K562 (cell line): ENCODE measurements around the gene LIN7A.

Source experiments
- BCL6 ChIP-seq: fragments of 250-450 bp; sonication (Bioruptor Pico); IDR thresholded peaks from 2 replicates; pipeline ENCODE4 v1.4.0; 2020
- LCOR ChIP-seq: sonication (generic); formaldehyde crosslinking; IDR thresholded peaks from 2 replicates; pipeline ENCODE4 v1.8.0; 2022; ENCODE audit warnings: mild to moderate bottlenecking, missing genetic modification reagents
- NR3C1 ChIP-seq: sonication (generic); formaldehyde crosslinking; IDR thresholded peaks from 2 replicates; pipeline ENCODE4 v1.8.1; 2022; ENCODE audit warnings: missing genetic modification reagents
- POLR2AphosphoS5 ChIP-seq: IDR thresholded peaks from 2 replicates; pipeline ENCODE4 v1.6.1; 2011; ENCODE audit warnings: mild to moderate bottlenecking, low read depth, low read length, moderate library complexity; ENCODE audit not compliant: control insufficient read depth, insufficient read depth
- ZNF239 ChIP-seq: fragments of 250-450 bp; sonication (Bioruptor Pico); IDR thresholded peaks from 2 replicates; pipeline ENCODE4 v1.4.0; 2020; ENCODE audit warnings: mild to moderate bottlenecking
- ZNF282 ChIP-seq: sonication (generic); formaldehyde crosslinking; IDR thresholded peaks from 2 replicates; pipeline ENCODE4 v1.8.1; 2023; ENCODE audit warnings: missing genetic modification reagents
- TF ChIP-seq, protein P1 (sequence below), 3 experiments: IDR thresholded peaks in 2 of 3; conservative IDR thresholded peaks in 1 of 3; 2 replicates each; pipeline ENCODE4 v1.5.1; 2011 to 2012; ENCODE audit warnings: low read length in 3 of 3, mild to moderate bottlenecking in 3 of 3, control low read depth in 2 of 3, improper control_type of control experiment in 1 of 3, inconsistent platforms in 1 of 3, low read depth in 1 of 3, mixed read lengths in 1 of 3, moderate library complexity in 1 of 3; ENCODE audit not compliant: insufficient read depth in 2 of 3
- TF ChIP-seq, protein P2 (sequence below): sonication (generic); formaldehyde crosslinking; IDR thresholded peaks from 2 replicates; pipeline ENCODE4 v1.8.1; 2023; ENCODE audit warnings: mild to moderate bottlenecking, missing genetic modification reagents
- TF ChIP-seq, protein P3 (sequence below): fragments of 250-450 bp; sonication (Bioruptor Pico); IDR thresholded peaks from 2 replicates; pipeline ENCODE4 v1.5.0; 2020; ENCODE audit warnings: mild to moderate bottlenecking, borderline replicate concordance

DNA sequence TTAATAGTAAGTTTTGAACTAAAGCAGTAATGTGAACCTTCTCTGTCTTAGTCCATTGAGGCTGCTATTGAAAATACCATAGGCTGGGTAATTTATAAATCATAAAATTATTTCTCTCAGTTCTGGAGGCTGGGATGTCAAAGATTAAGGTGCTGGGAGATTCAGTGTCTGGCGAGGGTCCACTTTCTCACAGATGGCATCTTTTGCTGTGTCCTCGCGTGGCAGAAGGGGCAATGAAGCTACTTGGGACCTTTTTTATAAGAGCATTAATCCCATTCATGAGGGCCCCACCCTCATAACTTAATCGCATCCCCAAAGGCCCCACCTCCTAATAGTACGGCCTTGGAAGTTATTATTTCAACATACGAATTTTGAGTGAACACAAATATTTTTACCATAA is 28.4 kb downstream of the LIN7A start:
- no peak for TF ChIP-seq BCL6 (CRISPR knock-in tag)
- TF ChIP-seq, protein P1, sequence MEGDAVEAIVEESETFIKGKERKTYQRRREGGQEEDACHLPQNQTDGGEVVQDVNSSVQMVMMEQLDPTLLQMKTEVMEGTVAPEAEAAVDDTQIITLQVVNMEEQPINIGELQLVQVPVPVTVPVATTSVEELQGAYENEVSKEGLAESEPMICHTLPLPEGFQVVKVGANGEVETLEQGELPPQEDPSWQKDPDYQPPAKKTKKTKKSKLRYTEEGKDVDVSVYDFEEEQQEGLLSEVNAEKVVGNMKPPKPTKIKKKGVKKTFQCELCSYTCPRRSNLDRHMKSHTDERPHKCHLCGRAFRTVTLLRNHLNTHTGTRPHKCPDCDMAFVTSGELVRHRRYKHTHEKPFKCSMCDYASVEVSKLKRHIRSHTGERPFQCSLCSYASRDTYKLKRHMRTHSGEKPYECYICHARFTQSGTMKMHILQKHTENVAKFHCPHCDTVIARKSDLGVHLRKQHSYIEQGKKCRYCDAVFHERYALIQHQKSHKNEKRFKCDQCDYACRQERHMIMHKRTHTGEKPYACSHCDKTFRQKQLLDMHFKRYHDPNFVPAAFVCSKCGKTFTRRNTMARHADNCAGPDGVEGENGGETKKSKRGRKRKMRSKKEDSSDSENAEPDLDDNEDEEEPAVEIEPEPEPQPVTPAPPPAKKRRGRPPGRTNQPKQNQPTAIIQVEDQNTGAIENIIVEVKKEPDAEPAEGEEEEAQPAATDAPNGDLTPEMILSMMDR (IDR thresholded peaks at IDR 0.05 in 2 of 3, conservative IDR thresholded peaks at IDR 0.05 in 1 of 3; ENCODE audit: insufficient read depth in 2 of 3, low read depth in 1 of 3, low read length in 3 of 3), result no peak
- no peak for TF ChIP-seq ZNF239 (CRISPR knock-in tag)
- TF ChIP-seq NR3C1, result no peak
- TF ChIP-seq POLR2AphosphoS5, result no peak
- no peak for TF ChIP-seq LCOR (CRISPR knock-in tag)
- TF ChIP-seq, protein P2, sequence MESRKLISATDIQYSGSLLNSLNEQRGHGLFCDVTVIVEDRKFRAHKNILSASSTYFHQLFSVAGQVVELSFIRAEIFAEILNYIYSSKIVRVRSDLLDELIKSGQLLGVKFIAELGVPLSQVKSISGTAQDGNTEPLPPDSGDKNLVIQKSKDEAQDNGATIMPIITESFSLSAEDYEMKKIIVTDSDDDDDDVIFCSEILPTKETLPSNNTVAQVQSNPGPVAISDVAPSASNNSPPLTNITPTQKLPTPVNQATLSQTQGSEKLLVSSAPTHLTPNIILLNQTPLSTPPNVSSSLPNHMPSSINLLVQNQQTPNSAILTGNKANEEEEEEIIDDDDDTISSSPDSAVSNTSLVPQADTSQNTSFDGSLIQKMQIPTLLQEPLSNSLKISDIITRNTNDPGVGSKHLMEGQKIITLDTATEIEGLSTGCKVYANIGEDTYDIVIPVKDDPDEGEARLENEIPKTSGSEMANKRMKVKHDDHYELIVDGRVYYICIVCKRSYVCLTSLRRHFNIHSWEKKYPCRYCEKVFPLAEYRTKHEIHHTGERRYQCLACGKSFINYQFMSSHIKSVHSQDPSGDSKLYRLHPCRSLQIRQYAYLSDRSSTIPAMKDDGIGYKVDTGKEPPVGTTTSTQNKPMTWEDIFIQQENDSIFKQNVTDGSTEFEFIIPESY (CRISPR knock-in tag), result no peak
- no peak for TF ChIP-seq ZNF282 (CRISPR knock-in tag)
- TF ChIP-seq, protein P3, sequence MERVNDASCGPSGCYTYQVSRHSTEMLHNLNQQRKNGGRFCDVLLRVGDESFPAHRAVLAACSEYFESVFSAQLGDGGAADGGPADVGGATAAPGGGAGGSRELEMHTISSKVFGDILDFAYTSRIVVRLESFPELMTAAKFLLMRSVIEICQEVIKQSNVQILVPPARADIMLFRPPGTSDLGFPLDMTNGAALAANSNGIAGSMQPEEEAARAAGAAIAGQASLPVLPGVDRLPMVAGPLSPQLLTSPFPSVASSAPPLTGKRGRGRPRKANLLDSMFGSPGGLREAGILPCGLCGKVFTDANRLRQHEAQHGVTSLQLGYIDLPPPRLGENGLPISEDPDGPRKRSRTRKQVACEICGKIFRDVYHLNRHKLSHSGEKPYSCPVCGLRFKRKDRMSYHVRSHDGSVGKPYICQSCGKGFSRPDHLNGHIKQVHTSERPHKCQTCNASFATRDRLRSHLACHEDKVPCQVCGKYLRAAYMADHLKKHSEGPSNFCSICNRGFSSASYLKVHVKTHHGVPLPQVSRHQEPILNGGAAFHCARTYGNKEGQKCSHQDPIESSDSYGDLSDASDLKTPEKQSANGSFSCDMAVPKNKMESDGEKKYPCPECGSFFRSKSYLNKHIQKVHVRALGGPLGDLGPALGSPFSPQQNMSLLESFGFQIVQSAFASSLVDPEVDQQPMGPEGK, result no peak
